Hematopoietic multipotent progenitor cell treated with erythropoietin and hydrocortisone succinate and interleukin-3 and kit ligand, for 6 days (in vitro differentiated cells): ENCODE data around the gene EPHB4.
"Not testable (repeated sequence)": the region's sequence is repeated elsewhere in the genome, so short reads cannot be mapped to it uniquely, and the experiment has no call there.

Experiments
- DNase-seq: peaks from one replicate; pipeline ENCODE4 v3.0.0-alpha.2; 2015

The EPHB4 gene

GRCh38 chr7:100827330-100828226 is at the start of gene EPHB4:
Gene EPHB4 (minus strand): TSS chr7:100827523. CDS start chr7:100827030, 493 bp downstream.
- DNase-seq, result peak; percentile 91

GRCh38 chr7:100875356-100875751 is 48.0 kb upstream of the EPHB4 start:
- peak; percentile 55 for DNase-seq

GRCh38 chr7:100874577-100875355 is 47.4 kb upstream of the EPHB4 start, which contains the start of gene SRRT:
Gene SRRT (plus strand): TSS chr7:100875103. CDS start chr7:100875591, 488 bp downstream.
- peak; percentile 99 for DNase-seq

- DNase-seq, result no peak
These were observed 46.9 kb upstream of the EPHB4 start for GRCh38 chr7:100874300-100874576.

GRCh38 chr7:100873599-100874299 is 46.4 kb upstream of the EPHB4 start:
- DNase-seq, result no peak

- DNase-seq, result no peak
These were observed 40.6 kb upstream of the EPHB4 start for GRCh38 chr7:100867776-100868485.

GRCh38 chr7:100867040-100867775 is 39.9 kb upstream of the EPHB4 start, which contains the start of gene TRIP6:
Gene TRIP6 (plus strand): TSS chr7:100867387. CDS start chr7:100867498, 111 bp downstream.
- peak; percentile 87 for DNase-seq

- DNase-seq, result no peak
These were observed 39.4 kb upstream of the EPHB4 start for GRCh38 chr7:100866729-100867039.

GRCh38 chr7:100865938-100866728 is 38.8 kb upstream of the EPHB4 start:
- peak; percentile 90 for DNase-seq

- peak; percentile 64 for DNase-seq
These were observed 38.1 kb upstream of the EPHB4 start for GRCh38 chr7:100865372-100865911.

- DNase-seq, result no peak
These were observed 37.0 kb upstream of the EPHB4 start for GRCh38 chr7:100864263-100864845.

- peak; percentile 75 for DNase-seq
These were observed 36.2 kb upstream of the EPHB4 start for GRCh38 chr7:100863406-100863950.

- no peak for DNase-seq
These were observed 34.3 kb upstream of the EPHB4 start for GRCh38 chr7:100861616-100861985.

- no peak for DNase-seq
These were observed 33.6 kb upstream of the EPHB4 start for GRCh38 chr7:100860702-100861615.

GRCh38 chr7:100859856-100860255 is 32.5 kb upstream of the EPHB4 start:
- no peak for DNase-seq

GRCh38 chr7:100856871-100857282 is 29.6 kb upstream of the EPHB4 start:
- no peak for DNase-seq

GRCh38 chr7:100855515-100855914 is 28.2 kb upstream of the EPHB4 start:
- no peak for DNase-seq

- not testable (repeated sequence) for DNase-seq
These were observed 27.6 kb upstream of the EPHB4 start for GRCh38 chr7:100854899-100855298.
